ENCODE data around the gene NCAN.

NCAN gene

DNA sequence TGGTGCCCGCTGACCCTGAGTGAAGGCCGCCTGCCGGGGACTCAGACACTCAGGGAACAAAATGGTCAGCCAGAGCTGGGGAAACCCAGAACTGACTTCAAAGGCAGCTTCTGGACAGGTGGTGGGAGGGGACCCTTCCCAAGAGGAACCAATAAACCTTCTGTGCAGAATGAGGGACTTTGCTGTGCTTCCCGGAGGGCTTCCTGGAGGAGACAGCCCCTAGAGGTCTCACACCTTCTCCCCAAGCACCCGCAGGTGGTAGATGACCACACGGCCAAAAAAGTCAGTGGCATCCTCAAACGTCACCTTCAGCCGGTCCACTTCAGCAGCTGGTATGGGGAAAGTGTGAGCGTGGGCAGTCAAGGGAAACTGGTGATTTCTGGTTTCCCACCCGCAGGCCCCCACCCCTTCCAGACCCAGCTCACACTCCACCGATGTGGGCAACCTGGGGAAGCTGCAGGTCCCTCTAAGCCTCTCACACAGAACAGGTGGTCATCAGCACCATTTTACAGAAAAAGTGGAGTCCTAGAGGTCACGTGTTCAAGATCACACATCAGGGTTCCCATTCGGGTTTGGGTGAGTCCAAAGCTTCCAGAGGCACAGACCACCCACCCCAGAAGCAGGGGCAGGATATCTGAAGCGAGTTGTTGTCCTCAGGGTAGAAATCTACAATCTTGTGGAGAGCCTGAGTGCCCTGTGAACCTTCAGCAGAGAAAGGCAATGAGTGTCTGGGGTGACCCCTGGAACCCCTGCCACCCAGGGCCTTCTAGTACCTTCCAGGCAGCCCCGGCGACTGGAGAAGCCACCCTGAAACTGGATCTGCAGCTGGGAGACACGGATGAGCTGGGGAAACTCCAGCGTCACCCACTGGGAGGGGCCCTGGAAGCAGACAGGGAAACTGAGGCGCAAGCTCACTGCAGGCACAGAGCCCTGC is 9.8 kb upstream of the NCAN start:
- H3K27me3 ChIP-seq (ENCODE audit: insufficient read depth, low read length) = peaks cover 3% of the 10 kb centered on the region; the same call in 1 of the 2 replicates
- H3K27ac ChIP-seq (ENCODE audit: low read depth, low read length) = 0 out of 2 replicates have a peak overlapping the region, but pooled peaks have one; percentile 57
- H3K4me3 ChIP-seq (ENCODE audit: low read depth, low read length) = peak overlapping the region; percentile 84
- peaks cover 5% of the 10 kb centered on the region for H3K79me2 ChIP-seq (ENCODE audit: control insufficient read depth, insufficient read depth, low read length, unreplicated experiment)
- H3K4me1 ChIP-seq (ENCODE audit: control insufficient read depth, insufficient read depth, low read length, unreplicated experiment) = peaks cover 5% of the 10 kb centered on the region
- no peaks in the 10 kb centered on the region for H3K36me3 ChIP-seq (ENCODE audit: insufficient read depth, low read length)
- H2AFZ ChIP-seq (ENCODE audit: low read length, unreplicated experiment) = no peak overlapping the region

- Histone ChIP-seq H3K27me3 (ENCODE audit: insufficient read depth, low read length) (peaks cover 4% of the 10 kb centered on the region; the same call in 1 of the 2 replicates), H3K79me2 (ENCODE audit: control insufficient read depth, insufficient read depth, low read length, unreplicated experiment) (peaks cover 5% of the 10 kb centered on the region), H3K36me3 (ENCODE audit: insufficient read depth, low read length) (no peaks in the 10 kb centered on the region), H3K27ac (ENCODE audit: low read depth, low read length) (peak overlapping the region; percentile 57; the same call in 1 of the 2 replicates), H3K4me3 (ENCODE audit: low read depth, low read length) (peak overlapping the region; percentile 84), H3K4me1 (ENCODE audit: control insufficient read depth, insufficient read depth, low read length, unreplicated experiment) (peaks cover 5% of the 10 kb centered on the region), H2AFZ (ENCODE audit: low read length, unreplicated experiment) (peak overlapping the region; percentile 74)
These were observed 9.1 kb upstream of the NCAN start for GRCh38 chr19:19202707-19203011.

- H2AFZ ChIP-seq (ENCODE audit: low read length, unreplicated experiment) = peak within 1 kb of the TSS; percentile 74
- H3K27ac ChIP-seq (ENCODE audit: low read depth, low read length) = peak within 1 kb of the TSS; percentile 57
These were observed 8.5 kb upstream of the NCAN start, which contains the start of gene NR2C2AP for GRCh38 chr19:19203012-19203856. Gene NR2C2AP (minus strand): TSS chr19:19203414. CDS start chr19:19203060, 354 bp downstream.

GRCh38 chr19:19204181-19204580 is 7.6 kb upstream of the NCAN start:
- H3K27me3 ChIP-seq (ENCODE audit: insufficient read depth, low read length) = peaks cover 4% of the 10 kb centered on the region; the same call in 1 of the 2 replicates
- H3K27ac ChIP-seq (ENCODE audit: low read depth, low read length) = no peak overlapping the region
- peaks cover 5% of the 10 kb centered on the region for H3K79me2 ChIP-seq (ENCODE audit: control insufficient read depth, insufficient read depth, low read length, unreplicated experiment)
- no peak overlapping the region for H2AFZ ChIP-seq (ENCODE audit: low read length, unreplicated experiment)
- H3K4me1 ChIP-seq (ENCODE audit: control insufficient read depth, insufficient read depth, low read length, unreplicated experiment) = peaks cover 5% of the 10 kb centered on the region
- no peak overlapping the region for H3K4me3 ChIP-seq (ENCODE audit: low read depth, low read length)
- H3K36me3 ChIP-seq (ENCODE audit: insufficient read depth, low read length) = no peaks in the 10 kb centered on the region

More at GRCh38 chr19:19203012-19203856, 8.5 kb upstream of the NCAN start, which contains the start of gene NR2C2AP:
- Histone ChIP-seq H3K4me1 (ENCODE audit: control insufficient read depth, insufficient read depth, low read length, unreplicated experiment) (peaks cover 5% of the 10 kb centered on the region), H3K27me3 (ENCODE audit: insufficient read depth, low read length) (peaks cover 4% of the 10 kb centered on the region; the same call in 1 of the 2 replicates), H3K36me3 (ENCODE audit: insufficient read depth, low read length) (no peaks in the 10 kb centered on the region), H3K79me2 (ENCODE audit: control insufficient read depth, insufficient read depth, low read length, unreplicated experiment) (peaks cover 5% of the 10 kb centered on the region), H3K4me3 (ENCODE audit: low read depth, low read length) (peak within 1 kb of the TSS; percentile 84)

DNA sequence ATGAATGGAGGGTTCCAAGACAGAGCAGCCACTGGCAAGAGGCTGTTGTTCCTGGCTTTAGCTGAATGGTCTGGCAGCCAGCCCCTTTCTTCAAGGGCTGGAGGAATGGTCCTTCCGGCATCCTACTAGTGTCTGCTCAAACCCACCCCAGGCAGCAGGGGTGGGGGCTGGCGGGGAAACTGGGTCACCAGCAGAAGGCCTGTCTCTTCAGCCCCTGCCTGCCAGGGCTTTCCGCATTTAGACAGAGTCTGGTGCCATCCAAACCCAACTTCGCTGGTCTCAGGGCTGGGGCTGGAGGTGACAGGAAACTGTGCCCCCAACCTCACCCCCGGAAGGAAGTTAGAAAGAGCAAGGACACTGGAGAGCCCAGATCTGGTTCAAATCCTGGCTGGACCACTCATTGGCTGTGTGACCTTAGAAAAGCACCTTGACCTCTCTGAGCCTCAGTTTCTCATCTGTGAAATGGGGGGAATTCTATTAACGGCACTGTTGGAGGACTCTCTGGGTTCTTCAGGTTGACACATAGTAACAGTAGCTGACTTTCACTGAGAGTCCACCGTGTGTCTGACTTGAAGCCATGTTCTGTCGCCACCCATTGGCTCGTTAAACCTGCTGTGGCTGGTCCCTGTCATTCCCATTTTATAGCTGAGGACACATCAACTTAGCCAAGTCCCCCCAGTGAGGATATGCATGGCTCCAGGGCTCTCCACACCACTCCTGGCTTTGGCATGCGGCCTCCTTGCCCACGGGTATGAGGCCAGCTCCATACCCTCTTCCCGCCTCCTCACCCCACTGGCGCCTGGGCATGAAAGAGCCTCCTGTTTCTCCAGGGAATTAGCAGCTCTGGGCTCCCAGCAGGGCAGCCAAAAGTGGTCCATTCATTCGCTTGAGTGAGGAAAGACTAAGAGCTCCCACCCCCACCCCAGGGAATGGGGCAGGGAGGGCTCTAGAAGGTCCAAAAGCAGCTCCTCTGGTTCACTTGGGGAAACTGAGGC is 6.0 kb upstream of the NCAN start:
- H3K4me1 ChIP-seq (ENCODE audit: control insufficient read depth, insufficient read depth, low read length, unreplicated experiment) = peaks cover 5% of the 10 kb centered on the region
- H3K27ac ChIP-seq (ENCODE audit: low read depth, low read length) = no peak overlapping the region
- H2AFZ ChIP-seq (ENCODE audit: low read length, unreplicated experiment) = no peak overlapping the region
- no peaks in the 10 kb centered on the region for H3K36me3 ChIP-seq (ENCODE audit: insufficient read depth, low read length)
- H3K4me3 ChIP-seq (ENCODE audit: low read depth, low read length) = no peak overlapping the region
- peaks cover 7% of the 10 kb centered on the region; the same call in 1 of the 2 replicates for H3K27me3 ChIP-seq (ENCODE audit: insufficient read depth, low read length)
- H3K79me2 ChIP-seq (ENCODE audit: control insufficient read depth, insufficient read depth, low read length, unreplicated experiment) = peaks cover 5% of the 10 kb centered on the region

GRCh38 chr19:19206938-19207337 is 4.8 kb upstream of the NCAN start:
- peaks cover 16% of the 10 kb centered on the region for H3K27me3 ChIP-seq (ENCODE audit: insufficient read depth, low read length)
- peaks cover 5% of the 10 kb centered on the region for H3K4me1 ChIP-seq (ENCODE audit: control insufficient read depth, insufficient read depth, low read length, unreplicated experiment)

GRCh38 chr19:19207637-19208572 is 3.9 kb upstream of the NCAN start:
- Histone ChIP-seq H2AFZ (ENCODE audit: low read length, unreplicated experiment) (no peak overlapping the region), H3K27ac (ENCODE audit: low read depth, low read length) (no peak overlapping the region), H3K27me3 (ENCODE audit: insufficient read depth, low read length) (peaks cover 26% of the 10 kb centered on the region)

More at GRCh38 chr19:19206938-19207337, 4.8 kb upstream of the NCAN start:
- Histone ChIP-seq H3K4me3 (ENCODE audit: low read depth, low read length) (no peak overlapping the region), H3K27ac (ENCODE audit: low read depth, low read length) (no peak overlapping the region), H3K79me2 (ENCODE audit: control insufficient read depth, insufficient read depth, low read length, unreplicated experiment) (peaks cover 5% of the 10 kb centered on the region), H3K36me3 (ENCODE audit: insufficient read depth, low read length) (no peaks in the 10 kb centered on the region), H2AFZ (ENCODE audit: low read length, unreplicated experiment) (no peak overlapping the region)

GRCh38 chr19:19209372-19209771 is 2.4 kb upstream of the NCAN start:
- Histone ChIP-seq H3K4me3 (ENCODE audit: low read depth, low read length) (no peak overlapping the region), H2AFZ (ENCODE audit: low read length, unreplicated experiment) (no peak overlapping the region), H3K4me1 (ENCODE audit: control insufficient read depth, insufficient read depth, low read length, unreplicated experiment) (no peaks in the 10 kb centered on the region), H3K27me3 (ENCODE audit: insufficient read depth, low read length) (peaks cover 40% of the 10 kb centered on the region), H3K79me2 (ENCODE audit: control insufficient read depth, insufficient read depth, low read length, unreplicated experiment) (no peaks in the 10 kb centered on the region), H3K36me3 (ENCODE audit: insufficient read depth, low read length) (no peaks in the 10 kb centered on the region), H3K27ac (ENCODE audit: low read depth, low read length) (no peak overlapping the region)

More at GRCh38 chr19:19207637-19208572, 3.9 kb upstream of the NCAN start:
- Histone ChIP-seq H3K36me3 (ENCODE audit: insufficient read depth, low read length) (no peaks in the 10 kb centered on the region), H3K4me1 (ENCODE audit: control insufficient read depth, insufficient read depth, low read length, unreplicated experiment) (no peaks in the 10 kb centered on the region), H3K79me2 (ENCODE audit: control insufficient read depth, insufficient read depth, low read length, unreplicated experiment) (peaks cover under 1% of the 10 kb centered on the region), H3K4me3 (ENCODE audit: low read depth, low read length) (no peak overlapping the region)

DNA sequence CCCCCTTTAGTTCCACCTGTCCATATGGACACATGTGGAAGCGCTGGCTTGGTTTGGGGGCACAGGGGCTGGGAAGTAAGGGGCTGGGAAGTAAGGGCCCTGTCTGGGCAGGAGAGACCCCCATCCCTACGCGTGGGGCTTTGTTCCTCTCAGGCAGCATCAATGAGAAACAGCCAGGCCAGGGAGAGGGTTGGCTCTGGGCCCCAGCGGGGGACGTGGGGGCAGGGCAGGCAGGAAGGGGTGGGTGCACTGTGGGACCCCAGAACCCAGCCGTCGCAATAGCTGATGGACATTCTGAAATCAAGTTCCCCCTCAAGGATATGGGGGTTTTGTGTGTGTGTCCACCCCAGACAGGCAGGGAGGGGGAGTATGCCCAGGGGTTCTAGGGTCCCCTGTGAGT is 1.2 kb downstream of the NCAN start:
- Histone ChIP-seq H3K79me2 (ENCODE audit: control insufficient read depth, insufficient read depth, low read length, unreplicated experiment) (no peaks in the 10 kb centered on the region), H3K27me3 (ENCODE audit: insufficient read depth, low read length) (peaks cover 39% of the 10 kb centered on the region), H3K4me1 (ENCODE audit: control insufficient read depth, insufficient read depth, low read length, unreplicated experiment) (no peaks in the 10 kb centered on the region), H3K36me3 (ENCODE audit: insufficient read depth, low read length) (no peaks in the 10 kb centered on the region), H2AFZ (ENCODE audit: low read length, unreplicated experiment) (no peak overlapping the region), H3K4me3 (ENCODE audit: low read depth, low read length) (no peak overlapping the region), H3K27ac (ENCODE audit: low read depth, low read length) (no peak overlapping the region)

Data from ACC112 (cell line).